H1 (cell line): ENCODE measurements around the gene EEF2K. TPM values are rescaled to one million over a fixed set of nuclear protein-coding genes. Genes with fewer than 3 reads are reported as not detected.

Experiments
- CTCF ChIA-PET: fragments of 300-600 bp; sonication (Branson Sonifier 250); formaldehyde crosslinking; loops from one replicate; lab custom pipeline; 2021; ENCODE audit not compliant: partially characterized antibody; lab: Charles Lee
- POLR2A ChIA-PET: fragments of 300-600 bp; sonication (Branson Sonifier 250); formaldehyde crosslinking; loops from one replicate; lab custom pipeline; 2021; ENCODE audit warnings: inconsistent platforms; ENCODE audit not compliant: partially characterized antibody; lab: Charles Lee
- DNase-seq, 2 experiments: peaks; one replicate each; pipeline versions ENCODE4 v3.0.0 to v3.0.0-alpha.2; 2010 to 2022; ENCODE audit warnings: low spot score in 2 of 2, low read depth in 1 of 2, mixed read lengths in 1 of 2
- FAIRE-seq: peaks from 2 replicates; lab custom pipeline; 2011; peaks lifted over from hg19 to GRCh38; lab: Jason Lieb, UNC
- H2AFZ ChIP-seq: 2 replicates; pipeline ENCODE4 v1.8.1; 2012; ENCODE audit warnings: low read length, inconsistent platforms
- H2AK5ac ChIP-seq: 2 replicates; pipeline ENCODE4 v1.6.1; 2013; ENCODE audit warnings: low read depth, low read length
- H2BK120ac ChIP-seq: replicated peaks from 2 replicates; pipeline ENCODE3; 2013; ENCODE audit warnings: low read depth, low read length, inconsistent platforms
- H2BK12ac ChIP-seq: 2 replicates; pipeline ENCODE4 v1.6.1; 2013; ENCODE audit warnings: low read depth, low read length
- H2BK15ac ChIP-seq: 2 replicates; pipeline ENCODE4 v1.6.1; 2013; ENCODE audit warnings: low read length
- H2BK20ac ChIP-seq: 2 replicates; pipeline ENCODE4 v1.6.1; 2013; ENCODE audit warnings: low read length
- H2BK5ac ChIP-seq: 2 replicates; pipeline ENCODE4 v1.6.1; 2013; ENCODE audit warnings: low read depth, low read length
- H3K14ac ChIP-seq: 2 replicates; pipeline ENCODE4 v1.6.1; 2013; ENCODE audit warnings: inconsistent platforms; ENCODE audit not compliant: insufficient read length
- H3K18ac ChIP-seq: 2 replicates; pipeline ENCODE4 v1.6.1; 2013; ENCODE audit warnings: low read length; ENCODE audit errors: extremely low read depth
- H3K23ac ChIP-seq: 2 replicates; pipeline ENCODE4 v1.6.1; 2013; ENCODE audit warnings: inconsistent platforms; ENCODE audit not compliant: insufficient read length
- H3K23me2 ChIP-seq: 2 replicates; pipeline ENCODE4 v1.6.1; 2013; ENCODE audit warnings: low read depth, low read length
- H3K27ac ChIP-seq: 2 replicates; pipeline ENCODE4 v1.6.1; 2011; ENCODE audit warnings: low read depth, low read length, inconsistent platforms
- H3K27me3 ChIP-seq, 4 experiments: replicated peaks in 1 of 4; 1 replicate in 1 of 4; 2 replicates in 3 of 4; pipeline versions ENCODE4 v1.6.1 to v1.8.1; 2011 to 2013; ENCODE audit warnings: low read length in 3 of 4, mild to moderate bottlenecking in 3 of 4, inconsistent platforms in 2 of 4, mixed read lengths in 2 of 4, moderate library complexity in 1 of 4; ENCODE audit not compliant: control insufficient read depth in 3 of 4, insufficient read depth in 3 of 4; ENCODE audit errors: extremely low read depth in 1 of 4
- H3K36me3 ChIP-seq, 4 experiments: 2 replicates each; pipeline versions ENCODE4 v1.6.1 to v1.8.1; 2011 to 2013; ENCODE audit warnings: mild to moderate bottlenecking in 4 of 4, low read length in 3 of 4, moderate library complexity in 2 of 4, control low read depth in 1 of 4, inconsistent platforms in 1 of 4; ENCODE audit not compliant: insufficient read depth in 4 of 4, control insufficient read depth in 2 of 4
- H3K4ac ChIP-seq: replicated peaks from 2 replicates; pipeline ENCODE3; 2013; ENCODE audit warnings: low read length, low read depth, mixed read lengths, inconsistent platforms; ENCODE audit not compliant: insufficient read length
- H3K4me1 ChIP-seq, 4 experiments: replicated peaks in 1 of 4; 1 replicate in 1 of 4; 2 replicates in 3 of 4; pipeline versions ENCODE4 v1.6.1 to v1.8.1; 2011 to 2013; ENCODE audit warnings: low read length in 3 of 4, inconsistent platforms in 2 of 4, mixed read lengths in 1 of 4; ENCODE audit not compliant: insufficient read depth in 4 of 4, control insufficient read depth in 3 of 4
- H3K4me2 ChIP-seq, 2 experiments: 2 replicates each; pipeline versions ENCODE4 v1.6.1 to v1.8.1; 2011 to 2013; ENCODE audit warnings: low read depth in 2 of 2, low read length in 2 of 2, control low read depth in 1 of 2, inconsistent platforms in 1 of 2, mild to moderate bottlenecking in 1 of 2; ENCODE audit not compliant: insufficient read depth in 1 of 2
- H3K4me3 ChIP-seq, 4 experiments: fragments of 200-600, 300-600 bp in 1 of 4; sonication (generic), shearing (Covaris generic), sonication (Bioruptor Twin) in 1 of 4; 2 replicates each; pipeline versions ENCODE4 v1.5.1 to v1.8.1; 2011 to 2016; ENCODE audit warnings: low read length in 4 of 4, low read depth in 3 of 4, control low read depth in 2 of 4, inconsistent platforms in 2 of 4, mild to moderate bottlenecking in 2 of 4, mixed read lengths in 1 of 4, moderate library complexity in 1 of 4; ENCODE audit not compliant: insufficient read depth in 2 of 4; ENCODE audit errors: extremely low read depth in 1 of 4
- H3K56ac ChIP-seq: replicated peaks from 2 replicates; pipeline ENCODE3; 2013; ENCODE audit warnings: low read depth, mild to moderate bottlenecking, mixed read lengths, low read length, inconsistent platforms; ENCODE audit not compliant: insufficient read length
- H3K79me1 ChIP-seq: 2 replicates; pipeline ENCODE4 v1.6.1; 2013; ENCODE audit warnings: low read depth, low read length, control low read depth
- H3K79me2 ChIP-seq, 2 experiments: 2 replicates each; pipeline versions ENCODE4 v1.6.1 to v1.8.1; 2012 to 2013; ENCODE audit warnings: low read length in 2 of 2, mild to moderate bottlenecking in 2 of 2, inconsistent platforms in 1 of 2; ENCODE audit not compliant: insufficient read depth in 2 of 2, control insufficient read depth in 1 of 2
- H3K9ac ChIP-seq, 4 experiments: replicated peaks in 1 of 4; 1 replicate in 1 of 4; 2 replicates in 3 of 4; pipeline versions ENCODE4 v1.6.1 to v1.8.1; 2011 to 2013; ENCODE audit warnings: low read depth in 3 of 4, low read length in 3 of 4, control low read depth in 2 of 4, mild to moderate bottlenecking in 2 of 4, moderate library complexity in 2 of 4, inconsistent platforms in 1 of 4; ENCODE audit errors: extremely low read depth in 1 of 4
- H3K9me3 ChIP-seq, 2 experiments: 2 replicates each; pipeline versions ENCODE4 v1.6.1 to v1.8.1; 2012 to 2013; ENCODE audit warnings: mild to moderate bottlenecking in 2 of 2, moderate library complexity in 2 of 2, control low read depth in 1 of 2, inconsistent platforms in 1 of 2, low read depth in 1 of 2, low read length in 1 of 2, mixed read lengths in 1 of 2; ENCODE audit not compliant: insufficient read depth in 2 of 2
- H4K20me1 ChIP-seq, 2 experiments: replicated peaks in 1 of 2; 2 replicates each; pipeline versions ENCODE3 to v1.8.1; 2011 to 2013; ENCODE audit warnings: inconsistent platforms in 2 of 2, low read length in 2 of 2, mild to moderate bottlenecking in 1 of 2; ENCODE audit not compliant: insufficient read depth in 2 of 2, control insufficient read depth in 1 of 2
- H4K5ac ChIP-seq: 2 replicates; pipeline ENCODE4 v1.6.1; 2013; ENCODE audit warnings: low read length, low read depth, mixed read lengths, inconsistent platforms; ENCODE audit not compliant: insufficient read length
- H4K8ac ChIP-seq: 2 replicates; pipeline ENCODE4 v1.8.0; 2013; ENCODE audit warnings: mild to moderate bottlenecking, moderate library complexity, low read length, inconsistent platforms; ENCODE audit not compliant: insufficient read depth; ENCODE audit errors: extremely low read depth
- H4K91ac ChIP-seq: replicated peaks from 2 replicates; pipeline ENCODE3; 2013; ENCODE audit warnings: low read length, mixed read lengths, inconsistent platforms; ENCODE audit not compliant: insufficient read length
- E2F6 ChIP-seq: IDR thresholded peaks from 2 replicates; pipeline ENCODE4 v1.6.1; 2012; ENCODE audit warnings: inconsistent platforms
- POLR2AphosphoS5 ChIP-seq: IDR thresholded peaks from 2 replicates; pipeline ENCODE4 v1.6.1; 2011; ENCODE audit warnings: low read depth, low read length
- WGBS, 2 experiments: shearing (Covaris generic) in 1 of 2; methylation state at CpG; one replicate each; pipeline versions ENCODE4 v1.1.6 to v1.1.7; 2013 to 2015; ENCODE audit warnings: low lambda C conversion rate in 2 of 2, mixed read lengths in 2 of 2, inconsistent platforms in 1 of 2, low coverage in 1 of 2, missing lambda C conversion rate in 1 of 2; ENCODE audit not compliant: insufficient replicate concordance in 2 of 2, insufficient coverage in 1 of 2, insufficient read length in 1 of 2; ENCODE audit errors: extremely low coverage in 1 of 2, missing lambda C conversion rate in 1 of 2; 5-methylcytosine and 5-hydroxymethylcytosine counted together
- polyA plus RNA-seq, 7 experiments: library from polyadenylated mRNA; depleted of rRNA in 3 of 7; stranded (reverse) in 5 of 7; unstranded in 2 of 7; fragments of >200 nt in 5 of 7; fragments of 200-250 nt in 2 of 7; gene quantifications; 1 replicate in 5 of 7; 2 replicates in 1 of 7; 4 replicates in 1 of 7; pipeline versions ENCODE4 v1.2.1 to v1.2.3, GENCODE V29; 2011 to 2013; ENCODE audit warnings: missing spikeins in 2 of 7, mixed read lengths in 2 of 7
- total RNA-seq: library from RNA; stranded (reverse); fragmentation: NEBNext Ultra II Directional; extraction: Animal tissue kit (Norgen Biotek cat#: 25700); gene quantifications from 2 replicates; pipeline ENCODE4 v1.2.1, GENCODE V29; 2021

Gene EEF2K
- total and polyA plus RNA-seq, 2 of the 8 experiments (the other 6 are each of a cell fraction or from before 2014, with no cell fraction given) = 14.9 to 30.2 TPM

- Histone ChIP-seq H3K9ac (no peak overlapping the region), H3K4me3 (no peak overlapping the region), H2AFZ (no peak overlapping the region), H3K23me2 (peaks cover 11% of the 10 kb centered on the region; the same call in 1 of the 2 replicates), H3K18ac (no peak overlapping the region), H2BK120ac (no peak overlapping the region), H3K14ac (no peak overlapping the region), H3K4me2 (no peak overlapping the region), H3K56ac (no peak overlapping the region), H2BK20ac (no peak overlapping the region), H2BK15ac (no peak overlapping the region), H3K79me2 (no peaks in the 10 kb centered on the region), H3K4ac (no peak overlapping the region), H3K9me3 (no peaks in the 10 kb centered on the region), H4K5ac (no peak overlapping the region), H4K8ac (no peak overlapping the region), H2AK5ac (no peak overlapping the region), H2BK12ac (no peak overlapping the region), H3K4me1 (no peaks in the 10 kb centered on the region), H4K91ac (no peak overlapping the region), H3K27ac (no peak overlapping the region), H2BK5ac (no peak overlapping the region), H3K23ac (no peak overlapping the region), H3K36me3 (no peaks in the 10 kb centered on the region), H3K27me3 (peaks cover 0 to 21% (median 13%) of the 10 kb centered on the region in 4 experiments; a peak in 6 of 7 replicates), H4K20me1 (no peaks in the 10 kb centered on the region), H3K79me1 (no peaks in the 10 kb centered on the region)
- TF ChIP-seq E2F6 (no peak), POLR2AphosphoS5 (no peak)
- 89% methylated on average over 16 of the region's 16 CpGs; no CpG with 5 or more reads in 1 of the 2 experiments for WGBS, 2 experiments
- POLR2A ChIA-PET = interaction anchor here (1.5 kb wide), 1 partner anchor 9 kb away, joined by 5 read pairs; no protein-coding TSS in a partner anchor
- FAIRE-seq = no peak
- CTCF ChIA-PET = interaction anchor here (0.8 to 2.3 kb wide), 11 partner anchors 9 to 164 kb away, joined by 3 to 8 read pairs (median 4); no protein-coding TSS in a partner anchor
- no peak for DNase-seq
These were observed 40.4 kb upstream of the EEF2K start for GRCh38 chr16:22165508-22166285.
